ENCODE measurements around the gene SLC11A1. TPM values are rescaled to one million over a fixed set of nuclear protein-coding genes. Genes with fewer than 3 reads are reported as not detected.

Gene SLC11A1
- total RNA-seq, 1 donor from 2014 or later = not detected

DNA sequence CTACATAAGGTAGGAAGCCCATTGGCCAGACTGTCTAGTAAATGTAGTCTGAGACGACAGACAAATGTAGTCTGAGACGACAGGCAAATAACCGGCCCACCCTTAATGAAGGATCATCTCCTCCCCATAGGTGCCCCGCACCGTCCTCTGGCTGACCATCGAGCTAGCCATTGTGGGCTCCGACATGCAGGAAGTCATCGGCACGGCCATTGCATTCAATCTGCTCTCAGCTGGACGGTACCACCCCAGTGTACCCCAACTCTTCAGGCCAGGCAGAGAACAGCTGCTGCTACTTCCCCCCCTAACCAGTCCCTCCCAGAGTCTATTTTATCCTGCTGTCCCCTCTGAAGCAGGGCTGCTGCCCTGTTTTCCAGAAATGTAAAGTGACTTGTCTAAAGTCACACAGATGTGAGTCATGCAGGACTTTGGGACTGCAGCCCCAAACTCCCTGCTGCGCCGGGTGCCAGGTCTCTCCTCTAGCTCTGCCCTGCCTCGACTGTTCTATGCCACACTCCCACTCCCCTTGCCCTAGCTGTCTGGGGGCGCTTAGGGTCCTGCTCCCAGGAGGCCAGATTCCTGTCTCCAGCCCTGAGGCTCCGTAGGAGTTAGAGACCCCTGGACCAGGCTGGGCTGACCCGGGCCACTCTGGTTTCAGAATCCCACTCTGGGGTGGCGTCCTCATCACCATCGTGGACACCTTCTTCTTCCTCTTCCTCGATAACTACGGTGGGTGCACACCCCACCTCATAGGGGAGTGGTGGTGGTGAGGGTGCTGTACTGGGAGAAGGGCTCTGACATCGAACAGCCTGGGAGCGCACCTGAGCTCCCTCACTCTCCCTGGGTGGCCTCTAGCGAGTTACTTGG lies 4.7 kb downstream of the SLC11A1 start:
- Histone ChIP-seq H3K79me2 (ENCODE audit: insufficient read depth, low read length) (no peaks in the 10 kb centered on the region), H3K27ac (ENCODE audit: low read depth, low read length) (no peak overlapping the region), H3K4me3 (ENCODE audit: insufficient read depth, low read depth, low read length) (no peak overlapping the region), H3K4me2 (ENCODE audit: low read length) (peak overlapping the region; percentile 86), H3K9ac (ENCODE audit: low read length) (no peak overlapping the region), H2AFZ (ENCODE audit: low read depth, low read length) (peak overlapping the region; percentile 91), H4K20me1 (ENCODE audit: insufficient read depth, low read length) (no peaks in the 10 kb centered on the region), H3K36me3 (ENCODE audit: insufficient read depth, low read length) (no peaks in the 10 kb centered on the region), H3K9me3 (ENCODE audit: insufficient read depth, low read depth, low read length) (no peaks in the 10 kb centered on the region), H3K4me1 (ENCODE audit: insufficient read depth, low read length) (no peaks in the 10 kb centered on the region), H3K27me3 (ENCODE audit: insufficient read depth, low read length) (peaks cover 5% of the 10 kb centered on the region)
- peaks cover 36% of the 10 kb centered on the region for H3K27me3 Mint-ChIP-seq (ENCODE audit: low read depth, unreplicated experiment)
- DNase-seq (ENCODE audit: low read depth) (no peak), FAIRE-seq (no peak)
- H3K4me3 Mint-ChIP-seq (ENCODE audit: unreplicated experiment) = peak overlapping the region; percentile 57
- no peaks in the 10 kb centered on the region for H3K36me3 Mint-ChIP-seq (ENCODE audit: low read depth, unreplicated experiment)
- TF ChIP-seq, protein P1, sequence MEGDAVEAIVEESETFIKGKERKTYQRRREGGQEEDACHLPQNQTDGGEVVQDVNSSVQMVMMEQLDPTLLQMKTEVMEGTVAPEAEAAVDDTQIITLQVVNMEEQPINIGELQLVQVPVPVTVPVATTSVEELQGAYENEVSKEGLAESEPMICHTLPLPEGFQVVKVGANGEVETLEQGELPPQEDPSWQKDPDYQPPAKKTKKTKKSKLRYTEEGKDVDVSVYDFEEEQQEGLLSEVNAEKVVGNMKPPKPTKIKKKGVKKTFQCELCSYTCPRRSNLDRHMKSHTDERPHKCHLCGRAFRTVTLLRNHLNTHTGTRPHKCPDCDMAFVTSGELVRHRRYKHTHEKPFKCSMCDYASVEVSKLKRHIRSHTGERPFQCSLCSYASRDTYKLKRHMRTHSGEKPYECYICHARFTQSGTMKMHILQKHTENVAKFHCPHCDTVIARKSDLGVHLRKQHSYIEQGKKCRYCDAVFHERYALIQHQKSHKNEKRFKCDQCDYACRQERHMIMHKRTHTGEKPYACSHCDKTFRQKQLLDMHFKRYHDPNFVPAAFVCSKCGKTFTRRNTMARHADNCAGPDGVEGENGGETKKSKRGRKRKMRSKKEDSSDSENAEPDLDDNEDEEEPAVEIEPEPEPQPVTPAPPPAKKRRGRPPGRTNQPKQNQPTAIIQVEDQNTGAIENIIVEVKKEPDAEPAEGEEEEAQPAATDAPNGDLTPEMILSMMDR (IDR thresholded peaks at IDR 0.05; ENCODE audit: insufficient read depth, low read depth, low read length) = no peak
- TF ChIP-seq EZH2 (IDR thresholded peaks at IDR 0.05; ENCODE audit: insufficient read depth, low read length) = no peak
- no peaks in the 10 kb centered on the region for H3K9me3 Mint-ChIP-seq (ENCODE audit: unreplicated experiment)
- H3K27ac Mint-ChIP-seq (ENCODE audit: unreplicated experiment) = no peak overlapping the region
- H3K4me1 Mint-ChIP-seq (ENCODE audit: low read depth, unreplicated experiment) = no peaks in the 10 kb centered on the region

DNA sequence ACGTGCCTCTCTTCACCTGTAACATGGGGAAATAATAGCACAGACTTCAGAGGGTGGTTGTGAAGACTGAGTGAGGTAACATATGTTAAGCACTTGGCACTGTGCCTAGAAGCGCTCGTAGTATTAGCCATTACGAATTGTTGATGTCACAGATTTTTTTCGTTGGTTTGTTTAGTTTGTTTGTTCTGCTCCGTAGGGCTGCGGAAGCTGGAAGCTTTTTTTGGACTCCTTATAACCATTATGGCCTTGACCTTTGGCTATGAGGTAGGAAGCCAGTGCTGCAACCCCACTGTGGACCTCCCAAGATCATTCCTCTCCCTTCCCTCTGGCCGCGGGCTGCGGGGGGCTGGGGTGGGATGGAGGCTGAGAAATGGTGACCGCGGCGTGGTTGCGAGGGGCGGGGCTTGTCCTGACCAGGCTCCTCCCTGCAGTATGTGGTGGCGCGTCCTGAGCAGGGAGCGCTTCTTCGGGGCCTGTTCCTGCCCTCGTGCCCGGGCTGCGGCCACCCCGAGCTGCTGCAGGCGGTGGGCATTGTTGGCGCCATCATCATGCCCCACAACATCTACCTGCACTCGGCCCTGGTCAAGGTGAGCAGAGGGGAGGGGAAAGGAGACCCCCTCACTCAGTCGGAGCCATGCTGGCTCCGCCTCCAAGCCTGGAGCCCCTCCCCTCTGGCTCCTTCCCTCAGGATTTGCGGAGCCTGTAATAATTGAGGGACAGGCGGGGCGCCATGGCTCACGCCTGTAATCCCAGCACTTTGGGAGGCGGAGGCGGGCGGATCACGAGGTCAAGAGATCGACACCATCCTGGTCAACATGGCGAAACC lies 5.5 kb downstream of the SLC11A1 start:
- no peak for FAIRE-seq
- no peaks in the 10 kb centered on the region for H3K4me1 Mint-ChIP-seq (ENCODE audit: low read depth, unreplicated experiment)
- H3K79me2 ChIP-seq (ENCODE audit: insufficient read depth, low read length) = no peaks in the 10 kb centered on the region
- TF ChIP-seq, protein P1 (IDR thresholded peaks at IDR 0.05; ENCODE audit: insufficient read depth, low read depth, low read length) = no peak
- TF ChIP-seq EZH2 (IDR thresholded peaks at IDR 0.05; ENCODE audit: insufficient read depth, low read length) = peak; percentile 31
- H3K4me3 ChIP-seq (ENCODE audit: insufficient read depth, low read depth, low read length) = peak overlapping the region; percentile 23
- peak overlapping the region; percentile 91 for H2AFZ ChIP-seq (ENCODE audit: low read depth, low read length)
- H3K27me3 Mint-ChIP-seq (ENCODE audit: low read depth, unreplicated experiment) = peaks cover 31% of the 10 kb centered on the region
- no peaks in the 10 kb centered on the region for H3K9me3 Mint-ChIP-seq (ENCODE audit: unreplicated experiment)
- H3K4me2 ChIP-seq (ENCODE audit: low read length) = peak overlapping the region; percentile 86
- H3K27ac ChIP-seq (ENCODE audit: low read depth, low read length) = no peak overlapping the region
- H3K9me3 ChIP-seq (ENCODE audit: insufficient read depth, low read depth, low read length) = no peaks in the 10 kb centered on the region
- no peak overlapping the region for H3K27ac Mint-ChIP-seq (ENCODE audit: unreplicated experiment)
- no peaks in the 10 kb centered on the region for H3K36me3 ChIP-seq (ENCODE audit: insufficient read depth, low read length)
- H3K4me3 Mint-ChIP-seq (ENCODE audit: unreplicated experiment) = no peak overlapping the region
- DNase-seq (ENCODE audit: low read depth) = peak; percentile 36
- no peaks in the 10 kb centered on the region for H4K20me1 ChIP-seq (ENCODE audit: insufficient read depth, low read length)
- no peak overlapping the region for H3K9ac ChIP-seq (ENCODE audit: low read length)
- no peaks in the 10 kb centered on the region for H3K36me3 Mint-ChIP-seq (ENCODE audit: low read depth, unreplicated experiment)
- H3K4me1 ChIP-seq (ENCODE audit: insufficient read depth, low read length) = no peaks in the 10 kb centered on the region
- H3K27me3 ChIP-seq (ENCODE audit: insufficient read depth, low read length) = no peaks in the 10 kb centered on the region

All from astrocyte (in vitro differentiated cells and primary cell).